GM12875 (cell line): Measurements from ENCODE around the gene IL20.

ENCODE experiments used
- H3K4me3 ChIP-seq: one replicate; pipeline ENCODE4 v1.5.1; 2011; ENCODE audit warnings: low read depth, low read length, control low read depth
- TF ChIP-seq, protein P1 (sequence below): IDR thresholded peaks from 2 replicates; pipeline ENCODE4 v1.5.1; 2011; ENCODE audit warnings: low read depth, mild to moderate bottlenecking, control low read depth, inconsistent platforms, low read length, moderate library complexity, borderline replicate concordance; ENCODE audit not compliant: insufficient read depth

IL20 gene

DNA sequence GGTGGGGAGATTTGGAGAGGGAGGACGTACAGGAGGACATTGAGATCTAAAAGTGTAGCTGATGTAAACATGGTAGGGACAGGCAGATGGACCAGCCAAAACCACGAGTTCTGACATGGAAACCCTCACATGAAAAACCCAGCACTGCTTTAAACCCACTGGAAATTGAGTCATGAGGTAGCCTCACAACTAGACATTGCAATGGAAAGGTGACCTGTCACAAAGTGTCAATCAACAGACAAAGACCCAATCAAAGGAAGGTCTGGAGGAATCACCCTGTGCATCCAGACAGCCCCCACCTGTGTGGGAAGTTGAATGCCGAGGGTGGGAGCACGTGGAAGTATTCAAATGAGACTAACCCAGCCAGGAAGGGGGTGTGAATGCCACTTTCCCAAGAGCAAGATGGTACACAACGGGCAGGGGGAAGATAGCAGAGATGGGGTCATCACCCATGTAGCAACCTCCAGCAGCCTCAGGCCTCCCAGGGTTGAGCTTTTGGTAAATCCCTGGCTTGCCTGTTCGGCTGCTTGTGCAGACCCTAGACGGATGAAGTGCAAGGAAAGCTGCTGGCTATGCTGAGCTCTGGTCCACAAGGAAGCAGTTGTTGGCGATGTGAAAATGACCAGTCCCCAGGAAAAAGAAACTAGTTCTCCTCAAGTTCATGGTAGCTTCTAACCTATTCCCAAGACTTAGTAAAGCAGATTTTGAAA lies 50.7 kb downstream of the IL20 start:
- no peak overlapping the region for H3K4me3 ChIP-seq
- TF ChIP-seq, protein P1, sequence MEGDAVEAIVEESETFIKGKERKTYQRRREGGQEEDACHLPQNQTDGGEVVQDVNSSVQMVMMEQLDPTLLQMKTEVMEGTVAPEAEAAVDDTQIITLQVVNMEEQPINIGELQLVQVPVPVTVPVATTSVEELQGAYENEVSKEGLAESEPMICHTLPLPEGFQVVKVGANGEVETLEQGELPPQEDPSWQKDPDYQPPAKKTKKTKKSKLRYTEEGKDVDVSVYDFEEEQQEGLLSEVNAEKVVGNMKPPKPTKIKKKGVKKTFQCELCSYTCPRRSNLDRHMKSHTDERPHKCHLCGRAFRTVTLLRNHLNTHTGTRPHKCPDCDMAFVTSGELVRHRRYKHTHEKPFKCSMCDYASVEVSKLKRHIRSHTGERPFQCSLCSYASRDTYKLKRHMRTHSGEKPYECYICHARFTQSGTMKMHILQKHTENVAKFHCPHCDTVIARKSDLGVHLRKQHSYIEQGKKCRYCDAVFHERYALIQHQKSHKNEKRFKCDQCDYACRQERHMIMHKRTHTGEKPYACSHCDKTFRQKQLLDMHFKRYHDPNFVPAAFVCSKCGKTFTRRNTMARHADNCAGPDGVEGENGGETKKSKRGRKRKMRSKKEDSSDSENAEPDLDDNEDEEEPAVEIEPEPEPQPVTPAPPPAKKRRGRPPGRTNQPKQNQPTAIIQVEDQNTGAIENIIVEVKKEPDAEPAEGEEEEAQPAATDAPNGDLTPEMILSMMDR = no peak

DNA sequence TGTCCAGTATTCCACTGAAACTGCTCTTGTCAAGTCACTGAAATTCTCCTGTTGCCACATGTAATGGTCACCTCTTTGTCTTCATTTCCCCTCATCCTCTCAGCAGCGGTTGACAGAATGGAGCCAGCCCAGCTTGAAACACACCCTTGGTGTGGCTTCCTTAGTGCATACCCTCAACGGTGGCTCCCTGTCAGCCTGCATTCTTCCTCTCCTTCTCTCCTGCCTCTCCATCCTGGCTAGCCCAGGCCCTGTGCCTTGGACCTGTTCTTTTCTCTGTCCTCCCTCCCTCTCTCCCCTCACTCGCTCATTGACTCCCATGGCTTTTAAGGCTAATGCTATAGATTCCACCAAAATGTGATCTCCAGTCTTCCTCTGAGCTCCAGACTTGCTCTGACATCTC lies 52.7 kb downstream of the IL20 start:
- TF ChIP-seq, protein P1 = no peak
- peak overlapping the region; percentile 76 for H3K4me3 ChIP-seq
